ENCODE data around the gene INTU.
A peak's percentile ranks its signal among the peaks of the same experiment; 100 is the strongest.

DNA sequence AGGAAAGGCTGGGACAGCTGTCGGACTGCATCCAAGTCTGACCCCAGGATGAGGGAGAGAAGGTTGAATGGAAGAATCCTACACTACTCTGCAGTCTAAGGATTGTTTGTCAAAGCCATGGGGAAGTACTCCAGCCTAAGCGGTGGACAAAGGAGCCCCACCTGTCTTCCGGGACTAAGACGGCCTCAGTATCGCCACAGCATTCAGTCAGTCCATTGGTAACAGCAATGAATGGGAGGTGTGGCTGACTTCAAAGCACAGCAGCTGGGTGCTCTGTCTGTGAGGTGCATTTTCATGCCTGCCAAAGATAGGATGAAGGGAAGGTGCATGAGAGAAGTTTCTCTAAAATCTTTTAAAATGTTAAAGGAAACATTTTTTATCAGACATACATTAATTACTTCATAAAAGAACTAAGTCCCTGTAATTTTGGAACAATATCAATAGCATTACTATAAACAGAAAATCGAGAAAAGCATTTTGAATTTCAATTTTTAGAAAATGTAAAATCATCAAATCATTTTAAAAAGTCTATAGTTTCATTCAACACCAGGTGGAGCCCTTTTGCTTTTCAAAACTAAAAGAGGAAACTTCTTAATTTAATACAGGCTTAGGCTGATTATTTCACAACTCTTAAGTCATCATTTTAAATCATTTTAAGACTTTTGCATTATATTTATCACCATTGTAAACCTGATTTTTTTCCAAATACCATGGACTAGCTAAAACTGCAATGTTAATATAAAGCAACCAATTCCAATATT lies 27.6 kb upstream of the INTU start:
- TF ChIP-seq, protein P1, sequence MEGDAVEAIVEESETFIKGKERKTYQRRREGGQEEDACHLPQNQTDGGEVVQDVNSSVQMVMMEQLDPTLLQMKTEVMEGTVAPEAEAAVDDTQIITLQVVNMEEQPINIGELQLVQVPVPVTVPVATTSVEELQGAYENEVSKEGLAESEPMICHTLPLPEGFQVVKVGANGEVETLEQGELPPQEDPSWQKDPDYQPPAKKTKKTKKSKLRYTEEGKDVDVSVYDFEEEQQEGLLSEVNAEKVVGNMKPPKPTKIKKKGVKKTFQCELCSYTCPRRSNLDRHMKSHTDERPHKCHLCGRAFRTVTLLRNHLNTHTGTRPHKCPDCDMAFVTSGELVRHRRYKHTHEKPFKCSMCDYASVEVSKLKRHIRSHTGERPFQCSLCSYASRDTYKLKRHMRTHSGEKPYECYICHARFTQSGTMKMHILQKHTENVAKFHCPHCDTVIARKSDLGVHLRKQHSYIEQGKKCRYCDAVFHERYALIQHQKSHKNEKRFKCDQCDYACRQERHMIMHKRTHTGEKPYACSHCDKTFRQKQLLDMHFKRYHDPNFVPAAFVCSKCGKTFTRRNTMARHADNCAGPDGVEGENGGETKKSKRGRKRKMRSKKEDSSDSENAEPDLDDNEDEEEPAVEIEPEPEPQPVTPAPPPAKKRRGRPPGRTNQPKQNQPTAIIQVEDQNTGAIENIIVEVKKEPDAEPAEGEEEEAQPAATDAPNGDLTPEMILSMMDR (conservative IDR thresholded peaks at IDR 0.05; ENCODE audit: low read depth, low read length), result peak; percentile 60
- TF ChIP-seq EZH2phosphoT487 (IDR thresholded peaks at IDR 0.05; ENCODE audit: borderline replicate concordance, low read length), result no peak
- no peak for TF ChIP-seq EZH2 (IDR thresholded peaks at IDR 0.05; ENCODE audit: low read length, unreplicated experiment)

Data from PC-3 (cell line).